GM19467 (cell line): ENCODE measurements around the gene SERPINI1.

Experiments used
- ATAC-seq: cut with Tn5 transposase; IDR thresholded peaks from one replicate; pipeline ENCODE4 v1.9.1; 2021; ENCODE audit warnings: mild to moderate bottlenecking, moderate library complexity; ENCODE audit not compliant: unreplicated experiment

SERPINI1 gene

DNA sequence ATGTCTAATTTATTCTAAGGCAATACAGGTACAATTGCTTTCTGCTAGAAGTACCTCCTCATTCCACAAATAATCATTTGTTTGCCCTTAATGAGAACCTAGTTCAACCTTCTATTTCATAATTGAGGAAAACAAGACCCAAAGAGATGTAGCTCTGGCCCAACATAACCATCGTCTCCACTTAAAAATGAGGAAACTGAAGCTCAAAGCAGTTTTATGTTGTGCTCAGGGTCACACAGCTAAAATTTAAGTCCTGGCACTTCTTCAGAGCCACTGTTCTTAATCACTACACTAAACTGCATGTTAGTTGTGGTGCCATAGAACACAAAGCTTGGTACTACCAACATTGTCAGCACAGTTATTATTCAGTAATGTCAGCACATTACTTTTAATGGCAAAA, 108.0 kb downstream of the SERPINI1 start:
- ATAC-seq, result no peak

GRCh38 chr3:167843886-167844285, 108.4 kb downstream of the SERPINI1 start:
- peak; percentile 63 for ATAC-seq

- no peak for ATAC-seq
These were observed 109.0 kb downstream of the SERPINI1 start for GRCh38 chr3:167844528-167844927.

GRCh38 chr3:167851171-167851570, 115.7 kb downstream of the SERPINI1 start:
- no peak for ATAC-seq

DNA sequence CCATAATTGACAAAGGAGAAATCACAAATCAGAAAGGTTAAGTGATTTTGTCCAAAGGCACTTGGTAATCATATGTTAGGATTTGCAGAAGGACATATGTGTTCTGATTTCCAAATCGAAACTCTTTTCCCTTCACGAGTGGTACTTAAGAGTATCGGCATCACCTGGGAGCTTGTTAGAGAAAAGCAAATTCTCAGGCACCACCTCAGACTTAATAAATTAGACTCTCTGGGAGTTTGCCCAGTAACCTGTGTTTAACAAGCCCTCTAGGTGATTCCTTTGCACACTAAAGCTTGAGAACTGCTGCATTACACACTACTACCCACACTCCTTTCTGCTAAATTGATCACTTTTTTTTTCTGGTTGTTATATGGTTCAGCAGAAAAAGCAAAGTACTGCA, 116.2 kb downstream of the SERPINI1 start:
- no peak for ATAC-seq

- ATAC-seq, result no peak
These were observed 116.7 kb downstream of the SERPINI1 start for GRCh38 chr3:167852216-167852615.

- no peak for ATAC-seq
These were observed 118.5 kb downstream of the SERPINI1 start for GRCh38 chr3:167854063-167854462.

- no peak for ATAC-seq
These were observed 119.3 kb downstream of the SERPINI1 start for GRCh38 chr3:167854846-167855245.

GRCh38 chr3:167855306-167855705, 119.8 kb downstream of the SERPINI1 start:
- no peak for ATAC-seq

GRCh38 chr3:167858865-167859264, 123.3 kb downstream of the SERPINI1 start:
- no peak for ATAC-seq

GRCh38 chr3:167859610-167860009, 124.1 kb downstream of the SERPINI1 start:
- no peak for ATAC-seq

- no peak for ATAC-seq
These were observed 126.1 kb downstream of the SERPINI1 start for GRCh38 chr3:167861649-167862048.

- ATAC-seq, result no peak
These were observed 126.7 kb downstream of the SERPINI1 start for GRCh38 chr3:167862104-167862730.

GRCh38 chr3:167863811-167864551, 128.5 kb downstream of the SERPINI1 start:
- ATAC-seq, result no peak

- ATAC-seq, result no peak
These were observed 129.0 kb downstream of the SERPINI1 start for GRCh38 chr3:167864552-167864874.

- no peak for ATAC-seq
These were observed 130.8 kb downstream of the SERPINI1 start for GRCh38 chr3:167866331-167866730.

DNA sequence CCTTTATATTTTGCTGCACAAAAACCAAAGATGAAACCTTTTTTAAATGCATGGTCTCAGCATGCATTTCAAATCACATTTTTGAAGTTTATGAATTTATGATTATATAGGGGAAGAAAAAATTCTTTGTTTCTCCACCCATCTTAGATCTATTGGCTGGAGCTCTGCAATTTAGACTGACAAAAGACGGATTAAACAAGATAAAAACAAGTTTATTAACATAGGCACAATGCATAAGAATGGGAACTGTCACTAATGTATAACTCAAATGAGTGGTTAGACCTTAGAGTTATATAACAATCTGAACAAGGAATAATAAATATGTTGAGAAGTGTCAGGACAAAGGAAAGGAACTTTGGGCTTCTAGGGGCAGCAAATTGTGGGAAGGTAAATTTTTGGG, 132.5 kb downstream of the SERPINI1 start:
- no peak for ATAC-seq

DNA sequence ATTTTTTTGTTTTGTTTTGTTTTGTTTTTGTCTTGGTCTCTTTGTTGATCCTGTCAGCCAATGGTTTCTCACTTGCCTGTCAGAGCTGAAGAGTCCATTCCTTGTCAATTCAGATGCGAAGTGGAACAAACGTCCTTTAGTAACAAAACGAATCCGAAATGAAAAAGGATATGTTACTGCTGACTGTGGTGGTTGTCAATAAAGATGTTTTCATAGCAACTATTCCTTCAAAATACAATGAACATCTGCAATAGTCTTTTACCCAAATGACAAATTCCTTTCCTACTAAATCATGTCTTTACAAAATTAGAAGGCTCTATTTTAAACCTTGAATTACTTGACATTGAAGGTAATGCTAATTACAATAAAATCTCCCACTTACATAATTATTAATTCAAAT, 134.7 kb downstream of the SERPINI1 start:
- ATAC-seq, result no peak

GRCh38 chr3:167870759-167871158, 135.2 kb downstream of the SERPINI1 start:
- no peak for ATAC-seq

DNA sequence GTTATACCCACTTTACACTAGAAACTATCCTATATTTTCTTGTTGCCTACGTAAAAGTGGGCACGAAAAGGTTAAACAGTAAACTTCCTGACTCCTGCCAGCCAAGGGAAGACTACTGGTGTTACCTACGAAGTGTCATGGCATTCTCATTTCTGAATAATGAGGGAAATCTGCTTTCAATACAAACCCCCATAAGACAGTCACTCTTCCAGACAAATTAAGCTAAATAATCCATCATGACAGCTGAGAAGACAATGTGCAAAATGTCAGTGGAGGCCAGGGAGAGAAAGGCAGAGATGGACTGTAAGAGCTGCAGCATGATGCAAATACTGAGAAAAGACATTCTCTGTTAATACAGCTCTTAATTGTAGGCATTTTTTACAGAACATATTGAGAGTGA, 136.5 kb downstream of the SERPINI1 start:
- ATAC-seq, result no peak

DNA sequence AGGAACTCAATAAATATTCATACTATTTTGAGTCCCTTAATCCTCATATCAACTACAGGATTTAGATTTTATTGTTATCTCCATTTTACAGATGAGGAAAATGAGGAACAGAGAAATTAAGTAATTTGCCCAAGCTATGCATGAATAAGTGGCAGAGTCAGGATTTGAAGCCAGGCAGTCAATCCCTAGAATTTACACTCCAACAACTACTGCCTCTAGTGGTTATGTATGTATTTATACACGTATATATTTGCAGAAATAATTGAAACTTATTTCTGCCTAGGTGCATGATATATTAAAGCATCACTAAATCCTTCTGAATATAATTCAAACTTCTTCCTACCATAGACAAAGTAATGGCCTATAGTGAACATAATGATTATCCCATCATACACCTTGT, 137.4 kb downstream of the SERPINI1 start:
- no peak for ATAC-seq

DNA sequence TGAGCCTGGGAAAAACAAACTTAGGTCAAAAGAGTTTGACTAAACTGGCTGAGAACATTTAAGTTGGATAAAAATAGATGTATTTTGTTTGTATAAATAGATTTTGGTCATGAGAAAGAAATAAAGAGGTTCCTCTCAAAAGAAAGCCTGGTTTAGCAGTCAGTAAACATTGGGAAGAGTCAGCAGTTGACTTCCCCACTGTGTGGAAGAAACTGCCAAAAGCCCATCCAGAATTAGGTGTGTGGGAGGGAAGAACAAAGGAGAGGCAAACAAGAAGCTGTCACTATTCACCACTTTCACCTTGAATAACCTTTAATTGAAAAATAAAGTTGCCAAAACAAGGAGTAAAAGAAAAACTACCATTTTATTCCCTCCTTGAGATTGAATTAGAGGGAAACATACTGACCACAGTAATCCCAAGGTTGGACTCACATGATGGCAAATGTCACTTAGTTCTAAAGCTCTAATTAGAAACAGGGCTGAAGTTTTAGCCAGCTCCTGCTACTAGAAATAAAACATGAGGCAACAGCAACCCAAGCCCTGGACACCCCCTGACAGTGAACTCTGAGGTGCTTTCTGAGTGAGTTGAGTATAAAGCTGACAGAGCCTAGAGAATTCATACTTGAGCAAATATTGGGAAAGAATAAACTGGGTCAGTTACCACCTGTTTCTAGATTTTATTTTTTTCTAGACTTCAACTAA, 139.3 kb downstream of the SERPINI1 start:
- no peak for ATAC-seq
